Mucosa of descending colon (tissue), 3 donors: ENCODE results near the gene NOTCH3. TPM values are rescaled to one million over a fixed set of nuclear protein-coding genes. Genes with fewer than 3 reads are reported as not detected.

ENCODE experiments used
- ATAC-seq: fragments of 200-7000 bp; cut with Tn5 transposase; one replicate; pipeline ENCODE4 v1.9.1; 2020; ENCODE audit warnings: mild to moderate bottlenecking, moderate library complexity
- DNase-seq, 3 donors: peaks; one replicate each; pipeline ENCODE4 v3.0.0-alpha.2; 2020
- H3K36me3 ChIP-seq: fragments of 200-600 bp; one replicate; pipeline ENCODE4 v1.8.0; 2021; ENCODE audit warnings: low read depth, mild to moderate bottlenecking
- H3K4me1 ChIP-seq: fragments of 200-600 bp; one replicate; pipeline ENCODE4 v1.8.0; 2021; ENCODE audit warnings: low read depth, mild to moderate bottlenecking
- H3K4me3 ChIP-seq: fragments of 200-600 bp; one replicate; pipeline ENCODE4 v1.8.0; 2021; ENCODE audit warnings: mild to moderate bottlenecking
- H3K9me3 ChIP-seq: fragments of 200-600 bp; one replicate; pipeline ENCODE4 v1.8.0; 2021; ENCODE audit warnings: mild to moderate bottlenecking
- intact Hi-C, 2 donors: fragments of 100-400 bp; cut with DNase I in 1 of 2; cut with micrococcal nuclease in 1 of 2; formaldehyde crosslinking; loops; one replicate each; pipeline versions ENCODE4 v1.11.0 to v1.11.1; 2022; cut with DNase I, micrococcal nuclease
- total RNA-seq, 3 donors: library from RNA; stranded (reverse); fragmentation: NEBNext Ultra II Directional in 2 of 3; extraction: Animal tissue kit (Norgen Biotek cat#: 25700) in 2 of 3; gene quantifications; one replicate each; pipeline versions ENCODE4 v1.2.1 to v1.2.4, GENCODE V29; 2021 to 2023
- TF ChIP-seq, protein P1 (sequence below): fragments of 200-600 bp; IDR thresholded peaks from one replicate; pipeline ENCODE4 v1.8.0; 2022; ENCODE audit warnings: antibody characterized with exemption, mild to moderate bottlenecking
- donor health status: DM: no; HTN: no; CAD: no; lungs with moderate emphysema.
- donor health status: DM: no; HTN: no; CAD: no.
- donor health status: DM: no; HTN: yes; CAD: no.

NOTCH3 gene
- total RNA-seq, 3 donors from 2014 or later: 3.8 to 13.3 (median 13.0) TPM

DNA sequence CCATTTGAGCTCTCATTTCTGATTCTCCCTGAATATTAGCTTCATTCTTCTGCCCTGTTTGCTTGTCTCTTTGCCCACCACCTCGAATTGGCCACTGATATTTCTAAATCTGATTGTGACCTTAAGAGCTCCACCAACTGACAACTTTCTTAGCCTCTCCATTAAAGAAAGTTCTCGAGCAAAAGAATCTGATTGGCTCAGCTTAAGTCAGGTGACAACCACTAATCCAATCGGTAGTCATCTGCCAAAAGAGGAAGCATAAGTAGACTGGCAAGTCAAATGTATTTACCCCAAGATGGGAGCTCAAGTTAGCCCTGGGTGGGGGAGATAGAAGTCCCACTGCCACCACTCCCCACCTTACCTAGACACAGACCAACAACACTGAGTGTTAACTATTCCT, 41.5 kb downstream of the NOTCH3 start:
- Histone ChIP-seq H3K4me1 (no peaks in the 10 kb centered on the region), H3K9me3 (peaks cover 3% of the 10 kb centered on the region), H3K4me3 (no peak overlapping the region), H3K36me3 (no peaks in the 10 kb centered on the region)
- intact Hi-C loops: no loop called here
- TF ChIP-seq, protein P1, sequence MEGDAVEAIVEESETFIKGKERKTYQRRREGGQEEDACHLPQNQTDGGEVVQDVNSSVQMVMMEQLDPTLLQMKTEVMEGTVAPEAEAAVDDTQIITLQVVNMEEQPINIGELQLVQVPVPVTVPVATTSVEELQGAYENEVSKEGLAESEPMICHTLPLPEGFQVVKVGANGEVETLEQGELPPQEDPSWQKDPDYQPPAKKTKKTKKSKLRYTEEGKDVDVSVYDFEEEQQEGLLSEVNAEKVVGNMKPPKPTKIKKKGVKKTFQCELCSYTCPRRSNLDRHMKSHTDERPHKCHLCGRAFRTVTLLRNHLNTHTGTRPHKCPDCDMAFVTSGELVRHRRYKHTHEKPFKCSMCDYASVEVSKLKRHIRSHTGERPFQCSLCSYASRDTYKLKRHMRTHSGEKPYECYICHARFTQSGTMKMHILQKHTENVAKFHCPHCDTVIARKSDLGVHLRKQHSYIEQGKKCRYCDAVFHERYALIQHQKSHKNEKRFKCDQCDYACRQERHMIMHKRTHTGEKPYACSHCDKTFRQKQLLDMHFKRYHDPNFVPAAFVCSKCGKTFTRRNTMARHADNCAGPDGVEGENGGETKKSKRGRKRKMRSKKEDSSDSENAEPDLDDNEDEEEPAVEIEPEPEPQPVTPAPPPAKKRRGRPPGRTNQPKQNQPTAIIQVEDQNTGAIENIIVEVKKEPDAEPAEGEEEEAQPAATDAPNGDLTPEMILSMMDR: no peak
- ATAC-seq (no peak), DNase-seq (no peak)

DNA sequence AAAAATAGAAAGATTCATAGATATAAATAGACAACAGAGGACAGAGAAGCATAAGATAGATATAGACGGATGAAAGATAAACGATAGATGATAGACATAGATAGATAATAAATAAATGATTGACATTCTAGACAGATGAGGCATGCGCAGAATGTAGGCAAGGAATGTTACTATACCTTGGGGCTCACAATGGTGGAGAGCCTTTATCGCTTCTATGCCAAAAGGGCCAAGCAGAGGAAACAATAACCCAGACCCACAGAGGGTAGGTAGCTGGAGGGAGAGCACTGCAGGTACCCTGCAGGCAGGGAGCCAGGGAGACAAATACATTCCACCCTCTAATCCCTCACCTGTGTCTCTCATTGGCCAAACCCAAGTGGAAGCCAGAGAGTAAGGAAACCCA, 44.4 kb downstream of the NOTCH3 start:
- DNase-seq: no peak
- ATAC-seq: no peak
- Histone ChIP-seq H3K4me3 (no peak overlapping the region), H3K9me3 (peaks cover 6% of the 10 kb centered on the region), H3K4me1 (no peaks in the 10 kb centered on the region), H3K36me3 (no peaks in the 10 kb centered on the region)
- TF ChIP-seq, protein P1: no peak
- intact Hi-C loops: no loop called here

DNA sequence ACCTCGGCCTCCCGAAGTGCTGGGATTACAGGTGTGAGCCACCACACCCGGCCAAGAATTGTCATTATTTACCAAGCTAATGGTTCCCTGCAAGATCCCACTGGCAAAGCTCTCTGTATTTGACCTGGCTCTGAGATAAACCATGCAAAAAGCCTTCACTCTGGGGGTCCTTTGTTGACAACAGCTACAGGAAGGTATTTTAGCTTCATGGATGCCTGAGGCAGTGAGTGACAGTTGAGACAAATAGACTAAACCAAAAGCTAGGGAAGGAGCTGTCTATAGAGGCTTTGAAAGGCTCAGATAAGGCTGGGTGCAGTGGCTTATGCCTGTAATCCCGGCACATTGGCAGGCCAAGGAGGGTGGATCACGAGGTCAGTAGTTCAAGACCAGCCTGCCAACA, 45.5 kb downstream of the NOTCH3 start:
- Histone ChIP-seq H3K4me1 (no peaks in the 10 kb centered on the region), H3K4me3 (no peak overlapping the region), H3K9me3 (peaks cover 6% of the 10 kb centered on the region), H3K36me3 (no peaks in the 10 kb centered on the region)
- TF ChIP-seq, protein P1: no peak
- DNase-seq: no peak
- intact Hi-C loops: no loop called here
- ATAC-seq: no peak

DNA sequence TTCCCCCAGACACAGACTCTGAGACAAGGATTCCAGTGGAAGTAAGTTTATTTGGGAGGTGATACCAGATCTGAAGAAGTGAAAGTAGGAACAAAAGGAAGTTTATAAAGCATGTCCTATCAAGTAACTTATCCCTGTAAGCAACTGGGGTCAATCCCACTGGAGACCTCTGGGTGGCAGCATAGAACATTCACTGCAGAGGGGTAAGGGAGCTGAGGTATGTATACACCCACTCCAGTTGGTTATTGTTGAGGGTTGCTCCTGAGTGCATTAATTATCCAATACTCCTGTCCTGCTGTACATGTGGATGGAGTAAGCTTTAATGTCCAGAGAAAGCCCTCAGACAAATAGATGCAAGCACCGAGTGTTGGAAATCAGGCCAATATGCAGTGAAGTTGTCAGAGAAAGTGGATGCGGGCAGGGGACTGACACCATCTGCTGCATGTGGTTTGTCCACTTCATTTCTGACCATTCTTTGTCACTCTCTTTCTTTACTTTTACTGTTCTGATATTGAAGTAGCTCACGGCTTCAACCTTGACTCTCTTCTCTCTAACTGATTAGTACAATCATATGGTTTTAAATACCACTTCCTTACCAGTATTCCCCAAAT, 46.7 kb downstream of the NOTCH3 start:
- H3K4me3 ChIP-seq: no peak overlapping the region
- TF ChIP-seq, protein P1: no peak
- DNase-seq (peak in 2 of 3 donors; percentile 39 to 41), ATAC-seq (peak; percentile 65)
- H3K36me3 ChIP-seq: no peaks in the 10 kb centered on the region
- intact Hi-C loops: loop anchor here in 1 of 2 donors (5.0 kb wide), 1 partner anchor 62 kb away; no protein-coding TSS in a partner anchor
- H3K4me1 ChIP-seq: no peaks in the 10 kb centered on the region
- peaks cover 6% of the 10 kb centered on the region for H3K9me3 ChIP-seq

DNA sequence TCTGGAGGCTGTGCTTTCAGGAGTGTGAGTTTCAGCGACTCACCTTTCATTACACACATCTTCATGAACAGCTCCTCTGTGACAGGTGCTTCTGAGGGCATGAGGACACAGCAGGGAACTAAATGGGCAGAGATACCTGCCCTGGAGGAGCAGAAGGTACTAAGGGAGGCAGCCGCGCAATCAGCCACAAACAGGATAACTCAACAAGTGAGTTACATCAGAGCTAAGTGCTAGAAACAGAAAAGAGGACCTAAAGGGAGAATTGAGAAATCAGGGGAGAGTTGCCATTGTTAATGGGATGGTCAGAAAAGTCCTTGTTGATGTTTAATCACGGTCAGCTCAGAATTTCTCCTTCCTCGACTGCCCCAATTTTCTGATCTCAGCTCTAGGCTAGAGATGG, 51.1 kb downstream of the NOTCH3 start:
- TF ChIP-seq, protein P1: no peak
- intact Hi-C loops: loop anchor here (2.0 to 5.0 kb wide), 2 partner anchors 49 to 57 kb away; no protein-coding TSS in a partner anchor
- ATAC-seq (no peak), DNase-seq (no peak)
- H3K36me3 ChIP-seq: no peaks in the 10 kb centered on the region
- H3K4me1 ChIP-seq: no peaks in the 10 kb centered on the region
- no peak overlapping the region for H3K4me3 ChIP-seq
- H3K9me3 ChIP-seq: peaks cover 6% of the 10 kb centered on the region
